Lower leg skin (tissue), 4 donors: Measurements from ENCODE around the gene TBX1. TPM values are rescaled to one million over a fixed set of nuclear protein-coding genes. Genes with fewer than 3 reads are reported as not detected.

Experiments
- DNase-seq, 2 donors: peaks; one replicate each; pipeline ENCODE4 v3.0.0-alpha.2; 2019; ENCODE audit warnings: low spot score in 2 of 2
- H3K4me3 ChIP-seq: fragments of 200-600 bp; sonication (generic); 2 replicates; pipeline ENCODE4 v1.5.1; 2017; ENCODE audit warnings: mild to moderate bottlenecking, low read depth; ENCODE audit not compliant: poor library complexity, severe bottlenecking
- CTCF ChIP-seq, 3 donors: fragments of 450-650 bp; IDR thresholded peaks; one replicate each; pipeline ENCODE4 v1.5.1; 2016; ENCODE audit warnings: antibody characterized with exemption in 3 of 3, mild to moderate bottlenecking in 3 of 3, moderate library complexity in 2 of 3
- POLR2A ChIP-seq, 2 donors: fragments of 450-650 bp; IDR thresholded peaks; one replicate each; pipeline ENCODE4 v1.6.1; 2016 to 2017; ENCODE audit warnings: antibody characterized with exemption in 2 of 2, mild to moderate bottlenecking in 1 of 2, moderate library complexity in 1 of 2
- WGBS, 2 donors: methylation state at CpG; one replicate each; pipeline ENCODE4 v1.1.5; 2018; 5-methylcytosine and 5-hydroxymethylcytosine counted together
- intact Hi-C: fragments of 100-400 bp; cut with DNase I; formaldehyde crosslinking; loops from one replicate; pipeline ENCODE4 v1.15.0; 2023; ENCODE audit warnings: low total_unique reads
- total RNA-seq, 4 donors: library from RNA; depleted of rRNA; stranded (reverse); fragments of >200 nt; gene quantifications; one replicate each; pipeline ENCODE4 v1.1.0, GENCODE V29; 2016

The TBX1 gene
- total RNA-seq, 4 donors from 2014 or later = 1.5 to 14.1 (median 4.9) TPM

- intact Hi-C loops = no loop called here
- DNase-seq = no peak
- TF ChIP-seq POLR2A (IDR thresholded peaks at IDR 0.05) = no peak
- TF ChIP-seq CTCF (IDR thresholded peaks at IDR 0.05) = no peak
- H3K4me3 ChIP-seq = no peak overlapping the region
- WGBS, 2 donors = 93 to 94% methylated on average over 12 to 14 of the region's 14 CpGs
These were observed 8.9 kb upstream of the TBX1 start for GRCh38 chr22:19751497-19752245.

- no peak for DNase-seq
- TF ChIP-seq CTCF (IDR thresholded peaks at IDR 0.05) = no peak
- TF ChIP-seq POLR2A (IDR thresholded peaks at IDR 0.05) = no peak
- intact Hi-C loops = no loop called here
- WGBS, 2 donors = 87 to 93% methylated on average over 10 of the region's 10 CpGs
- no peak overlapping the region for H3K4me3 ChIP-seq
These were observed 7.3 kb upstream of the TBX1 start for GRCh38 chr22:19753090-19753842.

- intact Hi-C loops = no loop called here
- TF ChIP-seq POLR2A (IDR thresholded peaks at IDR 0.05) (no peak), CTCF (IDR thresholded peaks at IDR 0.05) (no peak)
- WGBS, 2 donors = 79 to 80% methylated on average over 13 to 14 of the region's 14 CpGs
- no peak overlapping the region for H3K4me3 ChIP-seq
- no peak for DNase-seq
These were observed 6.4 kb upstream of the TBX1 start for GRCh38 chr22:19753996-19754700.

GRCh38 chr22:19754701-19755144, 5.9 kb upstream of the TBX1 start:
- intact Hi-C loops = no loop called here
- no peak for DNase-seq
- H3K4me3 ChIP-seq = no peak overlapping the region
- TF ChIP-seq POLR2A (IDR thresholded peaks at IDR 0.05) (no peak), CTCF (IDR thresholded peaks at IDR 0.05) (no peak)
- WGBS, 2 donors = 68 to 78% methylated on average over 14 of the region's 14 CpGs

- no peak for DNase-seq
- H3K4me3 ChIP-seq = no peak overlapping the region
- 6 to 14% methylated on average over 37 to 45 of the region's 59 CpGs for WGBS, 2 donors
- TF ChIP-seq CTCF (IDR thresholded peaks at IDR 0.05) = no peak
- no peak for TF ChIP-seq POLR2A (IDR thresholded peaks at IDR 0.05)
- intact Hi-C loops = no loop called here
These were observed 5.3 kb upstream of the TBX1 start for GRCh38 chr22:19755145-19755710.
